IMR-90 (cell line): ENCODE data around the gene KRTAP10-11.

ENCODE experiments used
- BHLHE40 ChIP-seq: fragments of 150-350 bp; IDR thresholded peaks from 2 replicates; pipeline ENCODE4 v1.6.1; 2016; ENCODE audit warnings: mild to moderate bottlenecking, low read depth, low read length
- CEBPB ChIP-seq: IDR thresholded peaks from 2 replicates; pipeline ENCODE4 v1.6.1; 2012; ENCODE audit warnings: low read depth, low read length, improper control_type of control experiment
- CTCF ChIP-seq: conservative IDR thresholded peaks from 2 replicates; pipeline ENCODE4 v1.5.1; 2012; ENCODE audit warnings: mild to moderate bottlenecking, low read depth, low read length, improper control_type of control experiment
- MAZ ChIP-seq: IDR thresholded peaks from 2 replicates; pipeline ENCODE4 v1.6.1; 2012; ENCODE audit warnings: low read depth, mild to moderate bottlenecking, low read length, improper control_type of control experiment, moderate library complexity, borderline replicate concordance
- MXI1 ChIP-seq: IDR thresholded peaks from 2 replicates; pipeline ENCODE4 v1.6.1; 2012; ENCODE audit warnings: low read depth, mild to moderate bottlenecking, low read length, moderate library complexity, borderline replicate concordance
- POLR2A ChIP-seq: IDR thresholded peaks from 2 replicates; pipeline ENCODE4 v1.6.1; 2012; ENCODE audit warnings: mild to moderate bottlenecking, low read depth, low read length
- RAD21 ChIP-seq: IDR thresholded peaks from 2 replicates; pipeline ENCODE4 v1.6.1; 2012; ENCODE audit warnings: low read length, improper control_type of control experiment
- SMC3 ChIP-seq: fragments of 150-350 bp; IDR thresholded peaks from 2 replicates; pipeline ENCODE4 v1.6.1; 2016; ENCODE audit warnings: low read depth, mild to moderate bottlenecking, antibody characterized with exemption, low read length, moderate library complexity
- USF2 ChIP-seq: fragments of 150-350 bp; IDR thresholded peaks from 2 replicates; pipeline ENCODE4 v1.6.1; 2017; ENCODE audit warnings: mild to moderate bottlenecking, antibody characterized with exemption, low read length, low read depth

GRCh38 chr21:44666401-44667320 lies 20.4 kb downstream of the KRTAP10-11 start, which contains the start of gene KRTAP12-2:
- TF ChIP-seq POLR2A (no peak), USF2 (no peak), CEBPB (no peak), CTCF (no peak), SMC3 (no peak), MAZ (no peak), BHLHE40 (no peak), MXI1 (no peak), RAD21 (no peak)
